Stimulated activated CD4-positive, alpha-beta T cell treated with anti-CD3 and anti-CD28 coated beads, Interleukin-12 subunit alpha, Interleukin-12 subunit beta, amount 100 ng/mL, for 24 hours (primary cell): ENCODE results near the gene CLCNKB.

Experiments used
- DNase-seq, 2 experiments: peaks; one replicate each; pipeline ENCODE4 v3.0.0-alpha.2; 2020; ENCODE audit warnings: low read depth in 2 of 2

The CLCNKB gene

GRCh38 chr1:16075337-16076030, 31.9 kb downstream of the CLCNKB start:
- no peak for DNase-seq

GRCh38 chr1:16076031-16076864, 32.7 kb downstream of the CLCNKB start:
- DNase-seq, result no peak

- DNase-seq, result no peak
Observed at GRCh38 chr1:16076865-16077238, 33.3 kb downstream of the CLCNKB start.

GRCh38 chr1:16077406-16078245, 34.0 kb downstream of the CLCNKB start:
- DNase-seq, result no peak

GRCh38 chr1:16078925-16079656, 35.5 kb downstream of the CLCNKB start:
- DNase-seq, result peak; percentile 39 to 58

GRCh38 chr1:16080422-16081150, 37.0 kb downstream of the CLCNKB start:
- DNase-seq, result no peak

DNA sequence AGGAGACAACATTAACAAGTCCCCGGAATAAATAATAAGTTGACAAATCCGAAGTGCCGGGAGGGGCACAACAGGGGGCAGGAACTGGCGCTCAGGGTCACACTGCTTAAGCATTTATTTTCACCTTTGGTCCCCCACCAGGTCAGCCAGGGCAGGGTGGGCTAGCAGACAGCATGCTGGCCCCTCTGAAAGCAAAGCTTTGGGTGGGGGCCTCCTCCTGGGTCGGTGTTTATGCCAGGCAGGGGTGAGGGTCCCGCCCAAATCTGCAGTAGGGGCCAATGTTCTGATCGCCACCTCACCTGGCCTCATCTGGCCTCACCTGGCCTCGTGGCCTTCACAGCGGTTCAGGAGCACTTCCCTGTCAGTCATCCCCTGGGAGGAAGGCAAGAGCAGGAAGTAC, 38.1 kb downstream of the CLCNKB start:
- no peak for DNase-seq

DNA sequence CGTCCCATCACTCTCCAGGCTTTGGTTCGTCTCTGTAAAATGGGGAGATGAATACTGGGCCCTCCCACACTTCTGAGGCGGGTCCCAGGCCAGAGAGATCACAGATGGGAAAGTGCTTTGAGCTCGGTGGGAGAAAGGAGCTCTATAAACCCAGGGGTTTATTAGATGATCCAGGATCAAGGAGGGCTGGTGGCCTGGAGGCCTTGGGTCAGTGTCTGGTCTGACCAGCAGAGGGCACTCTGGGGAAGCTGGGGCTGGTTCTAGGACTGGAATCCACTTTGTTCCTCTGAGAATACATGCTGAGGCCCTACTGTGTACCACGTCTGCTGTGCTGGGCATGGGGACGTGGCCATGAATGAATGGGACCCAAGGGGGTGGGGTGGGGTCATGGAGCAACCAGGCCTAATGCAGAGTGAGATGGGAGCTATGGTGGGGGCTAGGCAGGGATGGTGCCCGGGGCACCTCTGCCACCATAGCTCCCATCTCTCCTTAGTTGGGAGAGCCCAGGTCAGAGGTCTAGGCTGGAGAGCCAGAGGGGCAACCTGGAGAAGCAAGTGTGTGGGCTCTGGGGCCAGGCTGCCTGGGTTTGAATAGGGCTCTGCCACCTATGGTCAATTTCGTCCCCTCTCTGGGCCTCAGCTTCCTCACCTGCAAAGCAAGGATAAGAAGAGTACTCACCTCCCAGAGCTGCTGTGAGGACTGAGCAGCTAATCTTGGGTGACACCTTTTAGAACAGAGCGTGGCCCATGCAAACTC, 38.9 kb downstream of the CLCNKB start:
- DNase-seq, result peak; percentile 39 to 70

DNA sequence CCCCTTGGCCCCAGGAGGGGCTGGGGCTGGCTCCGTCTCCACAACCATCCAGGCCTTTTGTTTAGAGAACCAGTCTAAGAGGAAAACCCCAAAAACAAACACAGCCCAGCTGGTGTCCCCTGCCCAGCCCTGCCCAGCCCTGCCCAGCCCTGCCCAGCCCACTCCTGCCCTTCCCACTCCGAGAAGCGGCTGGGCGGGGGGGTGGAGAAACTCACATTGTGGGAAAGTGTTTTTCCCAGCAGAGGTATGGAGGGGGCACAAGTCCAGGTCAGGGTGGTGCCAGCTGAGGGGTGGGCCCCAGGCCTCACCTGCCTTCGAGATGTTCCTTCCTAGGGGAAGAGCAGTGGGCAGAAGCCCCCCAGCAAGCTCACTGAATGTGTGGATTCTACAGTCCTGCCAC, 39.9 kb downstream of the CLCNKB start:
- no peak for DNase-seq

GRCh38 chr1:16085522-16085921, 41.9 kb downstream of the CLCNKB start:
- DNase-seq, result no peak

- DNase-seq, result no peak
Observed at GRCh38 chr1:16087733-16088132, 44.2 kb downstream of the CLCNKB start.

- no peak for DNase-seq
Observed at GRCh38 chr1:16088351-16088911, 44.8 kb downstream of the CLCNKB start.

DNA sequence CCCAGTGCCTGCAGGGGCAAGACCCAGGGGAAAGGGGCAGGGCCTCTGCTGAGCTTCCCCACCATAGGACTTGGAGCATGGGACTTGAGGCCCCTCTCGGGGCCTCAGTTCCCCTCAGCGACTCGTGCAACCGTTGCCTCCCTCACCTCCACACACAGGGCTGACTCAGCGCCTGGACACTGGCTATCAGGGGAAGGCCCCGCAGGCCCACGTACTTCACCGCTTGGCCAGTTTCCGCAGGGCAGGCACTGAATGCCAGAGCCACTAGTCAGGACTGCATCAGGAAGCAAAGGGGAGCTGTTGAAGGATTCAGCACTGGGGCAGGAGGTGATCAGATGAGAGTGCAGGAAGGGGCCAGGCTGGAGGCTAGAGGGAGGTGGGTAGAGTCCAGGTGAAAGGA, 45.4 kb downstream of the CLCNKB start:
- DNase-seq, result no peak

DNA sequence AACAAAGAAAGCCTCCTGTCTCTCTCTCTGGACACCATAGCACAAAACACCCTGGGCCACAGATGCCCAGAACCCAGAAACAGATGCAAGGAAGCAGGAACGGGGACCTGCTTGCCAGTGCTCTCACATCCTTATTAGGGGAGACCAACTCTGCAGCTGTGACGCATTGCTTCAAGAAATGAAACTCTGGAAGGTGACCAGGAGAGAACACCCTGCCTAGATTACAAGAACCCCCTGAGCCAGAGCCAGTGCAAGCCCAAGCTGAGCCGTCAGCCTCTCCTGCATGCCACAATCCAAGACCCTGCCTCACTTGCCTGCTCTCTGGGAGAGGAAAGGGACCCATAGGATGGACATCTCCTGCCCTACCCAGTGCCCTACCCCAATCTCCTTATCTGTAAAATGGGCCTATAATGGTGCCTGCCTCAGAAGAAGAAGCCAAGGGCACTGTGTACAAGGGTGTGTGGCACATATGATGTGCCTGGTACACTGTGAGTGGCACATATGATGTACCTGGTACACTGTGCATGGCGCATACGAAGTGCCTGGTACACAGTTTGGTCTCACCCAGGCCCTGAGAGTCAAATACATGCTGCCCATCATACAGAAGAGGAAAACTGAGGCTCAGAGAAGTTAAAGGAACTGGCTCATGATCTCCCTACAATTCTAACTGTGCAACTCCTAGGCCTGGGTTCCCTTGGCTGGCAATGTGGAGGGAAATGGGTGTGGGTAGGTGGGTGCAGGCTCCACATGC, 46.7 kb downstream of the CLCNKB start:
- DNase-seq, result no peak

DNA sequence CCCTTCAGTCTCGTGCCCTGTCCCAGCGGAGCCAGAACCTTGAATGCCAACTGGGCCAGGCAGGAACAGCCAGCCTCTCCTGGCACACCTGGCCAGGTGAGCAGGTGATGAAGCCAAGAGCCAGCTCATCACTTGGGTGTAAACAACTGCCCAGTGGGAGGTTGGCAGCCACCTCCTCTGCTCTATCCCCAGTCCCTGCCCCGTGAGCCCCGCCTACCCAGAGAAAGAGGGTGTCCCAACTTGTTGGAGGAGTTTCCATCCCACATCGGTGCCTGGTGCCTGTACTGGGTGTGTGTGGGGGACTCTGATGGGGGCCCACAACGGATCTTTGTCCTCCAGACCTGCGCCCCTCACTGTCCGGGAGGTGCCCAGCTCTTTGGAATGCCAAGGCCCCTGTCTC, 47.7 kb downstream of the CLCNKB start:
- DNase-seq, result no peak

DNA sequence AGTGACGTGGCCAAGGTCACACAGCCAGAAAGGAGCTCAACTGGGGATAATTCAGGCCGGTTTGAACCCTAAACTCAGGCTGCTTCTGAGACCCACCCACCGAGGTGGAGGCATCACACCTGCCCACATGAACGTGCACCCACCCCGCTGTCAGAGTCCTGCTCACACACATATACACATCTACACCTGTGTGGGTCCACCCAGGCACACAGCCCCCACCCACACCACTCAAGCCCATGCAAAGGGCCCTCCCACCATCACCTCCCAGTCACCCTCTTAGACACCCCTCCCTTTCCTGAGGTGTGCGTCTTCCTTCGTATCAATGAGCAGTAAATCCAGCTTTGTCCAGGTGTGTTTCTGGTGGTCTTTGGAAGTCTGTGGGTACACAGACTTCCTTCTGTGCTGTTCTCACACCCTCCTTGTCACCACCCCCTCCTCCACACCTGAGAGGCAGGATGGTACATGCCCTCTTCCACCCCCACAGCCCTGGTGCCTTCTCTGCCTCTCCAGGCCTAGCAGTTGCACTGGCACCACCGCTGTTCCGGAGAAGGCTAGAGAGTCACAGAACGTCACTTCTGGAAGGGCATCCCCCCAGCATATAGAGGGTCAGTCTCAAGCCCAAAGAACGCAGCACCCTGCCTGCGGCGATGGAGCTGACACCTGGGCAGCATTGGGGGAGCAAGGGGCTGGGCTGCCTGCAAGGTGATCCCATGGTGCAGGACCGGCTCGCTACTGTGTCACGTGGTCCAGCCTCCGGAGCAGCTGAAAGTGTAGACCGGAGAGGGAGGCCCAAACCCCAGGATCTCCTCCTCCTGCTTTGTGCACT, 48.7 kb downstream of the CLCNKB start:
- no peak for DNase-seq

DNA sequence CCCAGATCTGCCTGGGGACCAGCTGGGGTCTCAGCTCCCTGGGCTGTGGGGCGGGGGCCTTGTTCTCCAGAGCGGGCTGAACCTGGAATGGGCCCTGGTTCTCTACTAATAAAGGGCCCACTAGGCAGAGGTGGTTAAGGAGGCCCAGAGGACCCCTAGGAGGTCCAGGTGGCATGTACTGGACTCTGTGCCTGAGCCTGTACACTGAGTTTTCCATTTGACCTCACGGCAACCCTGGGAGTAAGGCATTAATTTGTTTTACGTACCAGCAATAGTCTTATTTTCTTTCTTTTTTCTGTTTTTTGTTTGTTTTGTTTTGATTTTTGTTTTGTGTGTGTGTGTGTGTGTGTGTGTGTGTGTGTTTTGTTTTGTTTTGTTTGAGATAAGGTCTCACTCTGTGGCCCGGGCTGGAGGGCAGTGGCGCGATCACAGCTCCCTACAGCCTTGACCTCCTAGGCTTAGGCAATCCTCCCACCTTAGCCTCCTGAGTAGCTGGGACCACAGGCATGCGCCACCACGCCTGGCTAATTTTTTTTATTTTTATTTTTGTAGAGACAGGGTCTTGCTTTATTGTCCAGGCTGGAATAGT, 49.4 kb downstream of the CLCNKB start:
- DNase-seq, result no peak

- no peak for DNase-seq
Observed at GRCh38 chr1:16093611-16094010, 50.0 kb downstream of the CLCNKB start.
